Measurements from ENCODE around the gene HOXB2. TPM values are rescaled to one million over a fixed set of nuclear protein-coding genes. Genes with fewer than 3 reads are reported as not detected.

Gene HOXB2
- total and polyA plus RNA-seq, 8 donors = 6.7 to 83.0 (median 12.4) TPM

DNA sequence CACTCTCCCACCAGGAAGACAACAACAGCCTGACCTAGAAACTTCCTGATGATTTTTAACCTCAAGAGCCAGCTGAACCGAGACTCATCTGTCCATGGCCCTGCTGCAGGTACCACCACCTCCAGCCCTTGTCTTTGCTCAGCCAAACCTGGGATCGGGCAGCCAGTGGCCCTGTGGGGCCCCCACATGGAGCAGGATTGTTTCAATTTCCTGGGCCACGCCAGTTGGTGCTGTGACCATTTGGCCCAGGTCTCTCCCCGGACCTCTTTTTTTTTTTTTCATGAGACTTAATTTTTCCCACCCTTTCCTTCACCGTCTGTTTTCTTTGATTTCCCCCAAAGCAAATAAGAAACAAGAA lies 8.3 kb upstream of the HOXB2 start:
- H3K9me3 ChIP-seq = no peaks in the 10 kb centered on the region
- no peak for DNase-seq
- peaks cover 0 to 95% (median 43%) of the 10 kb centered on the region in 3 donors for H3K27me3 ChIP-seq
- TF ChIP-seq EP300 (IDR thresholded peaks at IDR 0.05) (no peak), CTCF (IDR thresholded peaks at IDR 0.05) (no peak), POLR2A (IDR thresholded peaks at IDR 0.05) (no peak), POLR2AphosphoS5 (IDR thresholded peaks at IDR 0.05) (no peak)
- H3K27ac ChIP-seq = peak overlapping the region; percentile 54 to 95 (median 93)
- peaks cover 0 to 11% (median 7%) of the 10 kb centered on the region in 4 donors for H3K36me3 ChIP-seq
- peaks cover 15 to 86% (median 57%) of the 10 kb centered on the region in 4 donors for H3K4me1 ChIP-seq
- H3K4me3 ChIP-seq = peak overlapping the region in 3 of 4 donors; percentile 10 to 27 (median 25)
- intact Hi-C loops (cut with DNase I; ENCODE audit: low total_unique reads) = no loop called here
- 43 to 60% (median 49%) methylated on average over 5 of the region's 5 CpGs for WGBS, 5 donors

DNA sequence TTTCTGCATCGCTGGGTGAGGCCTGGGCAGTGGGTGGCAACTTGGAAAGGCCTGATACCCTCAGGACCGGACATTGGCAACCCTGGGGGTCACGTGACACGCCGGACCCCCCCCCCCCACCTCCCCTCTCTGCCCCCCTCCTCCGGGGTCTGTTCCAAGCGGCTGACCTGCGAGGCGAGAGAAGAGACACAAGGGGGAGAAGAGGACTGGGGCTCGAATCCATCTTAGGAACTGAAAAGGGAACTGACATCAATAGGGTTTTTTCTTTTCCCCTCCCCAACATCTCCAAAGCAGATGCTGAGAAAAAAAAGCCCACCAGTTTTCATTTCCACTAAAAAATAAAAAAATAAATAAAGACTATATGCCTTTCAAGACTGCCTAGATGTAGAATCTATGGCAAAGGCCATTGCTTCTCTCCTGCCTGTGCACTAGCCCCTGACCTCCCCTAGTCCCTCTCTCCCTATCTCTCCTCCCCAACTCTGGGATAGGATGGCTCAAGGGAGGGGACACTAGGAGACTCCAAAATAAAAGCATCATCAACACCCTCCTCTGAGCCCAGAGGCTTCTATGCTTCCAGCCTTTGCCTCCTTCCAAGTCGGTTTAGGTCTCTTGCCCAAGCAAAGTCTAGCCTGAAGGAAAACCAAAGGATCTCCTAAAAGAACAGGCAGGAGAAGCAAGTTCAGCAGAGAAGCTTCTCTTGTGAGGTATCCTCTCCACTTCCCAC lies 7.7 kb upstream of the HOXB2 start:
- no peaks in the 10 kb centered on the region for H3K9me3 ChIP-seq
- peak overlapping the region; percentile 54 to 95 (median 93) for H3K27ac ChIP-seq
- H3K27me3 ChIP-seq = peaks cover 0 to 95% (median 43%) of the 10 kb centered on the region in 3 donors
- peak in 2 of 3 donors; percentile 53 to 67 for TF ChIP-seq POLR2AphosphoS5 (IDR thresholded peaks at IDR 0.05)
- TF ChIP-seq POLR2A (IDR thresholded peaks at IDR 0.05) = no peak
- no peak for TF ChIP-seq CTCF (IDR thresholded peaks at IDR 0.05)
- no peak for TF ChIP-seq EP300 (IDR thresholded peaks at IDR 0.05)
- H3K4me1 ChIP-seq = peaks cover 13 to 80% (median 57%) of the 10 kb centered on the region in 4 donors
- H3K4me3 ChIP-seq = peak overlapping the region in 3 of 4 donors; percentile 15 to 27 (median 25)
- H3K36me3 ChIP-seq = peaks cover 0 to 11% (median 7%) of the 10 kb centered on the region in 4 donors
- WGBS, 5 donors = 25 to 46% (median 41%) methylated on average over 7 to 11 of the region's 11 CpGs
- intact Hi-C loops (cut with DNase I; ENCODE audit: low total_unique reads) = no loop called here
- DNase-seq = peak in 1 of 2 donors; percentile 66

- Histone ChIP-seq H3K27me3 (peaks cover 0 to 95% (median 43%) of the 10 kb centered on the region in 3 donors), H3K4me1 (peaks cover 7 to 78% (median 51%) of the 10 kb centered on the region in 4 donors), H3K36me3 (peaks cover 0 to 11% (median 7%) of the 10 kb centered on the region in 4 donors), H3K27ac (peak overlapping the region; percentile 41 to 95 (median 93)), H3K4me3 (peak overlapping the region; percentile 3 to 27 (median 12)), H3K9me3 (no peaks in the 10 kb centered on the region)
- intact Hi-C loops (cut with DNase I; ENCODE audit: low total_unique reads) = no loop called here
- WGBS, 5 donors = 34 to 48% (median 42%) methylated on average over 34 to 47 of the region's 47 CpGs
- TF ChIP-seq EP300 (IDR thresholded peaks at IDR 0.05) (no peak), CTCF (IDR thresholded peaks at IDR 0.05) (no peak), POLR2AphosphoS5 (IDR thresholded peaks at IDR 0.05) (no peak), POLR2A (IDR thresholded peaks at IDR 0.05) (no peak)
- no peak for DNase-seq
Measured at GRCh38 chr17:48551596-48552465, 6.9 kb upstream of the HOXB2 start.

- TF ChIP-seq EP300 (IDR thresholded peaks at IDR 0.05) (no peak), POLR2AphosphoS5 (IDR thresholded peaks at IDR 0.05) (no peak), CTCF (IDR thresholded peaks at IDR 0.05) (no peak), POLR2A (IDR thresholded peaks at IDR 0.05) (no peak)
- intact Hi-C loops (cut with DNase I; ENCODE audit: low total_unique reads) = no loop called here
- Histone ChIP-seq H3K4me3 (peak overlapping the region; percentile 3 to 27 (median 12)), H3K36me3 (peaks cover 0 to 11% (median 7%) of the 10 kb centered on the region in 4 donors), H3K27me3 (peaks cover 0 to 95% (median 41%) of the 10 kb centered on the region in 3 donors), H3K27ac (peak overlapping the region; percentile 61 to 95 (median 93)), H3K9me3 (no peaks in the 10 kb centered on the region), H3K4me1 (peaks cover 7 to 78% (median 53%) of the 10 kb centered on the region in 4 donors)
- WGBS, 5 donors = 35 to 62% (median 48%) methylated on average over 19 of the region's 19 CpGs
- peak in 1 of 2 donors; percentile 59 for DNase-seq
Measured at GRCh38 chr17:48551214-48551555, 6.3 kb upstream of the HOXB2 start.
